ENCODE data around the gene OCA2.

GRCh38 chr15:27808182-27808581 lies 290.9 kb downstream of the OCA2 start:
- TF ChIP-seq CTCF (IDR thresholded peaks at IDR 0.05; ENCODE audit: low read depth, low read length) = no peak
- no peak for TF ChIP-seq EZH2phosphoT487 (IDR thresholded peaks at IDR 0.05; ENCODE audit: low read depth)
